K562 (cell line): ENCODE data around the gene DPF1. TPM values are rescaled to one million over a fixed set of nuclear protein-coding genes. Genes with fewer than 3 reads are reported as not detected.

ENCODE experiments used
- ARNT ChIP-seq, 2 experiments: fragments of 450-650 bp; IDR thresholded peaks; 2 replicates each; pipeline ENCODE4 v1.6.1; 2016; ENCODE audit warnings: mild to moderate bottlenecking in 1 of 2
- ATF6 ChIP-seq: sonication (generic); formaldehyde crosslinking; IDR thresholded peaks from 2 replicates; pipeline ENCODE4 v1.4.0; 2020; ENCODE audit warnings: mild to moderate bottlenecking, missing genetic modification reagents
- CBX1 ChIP-seq: sonication (generic); IDR thresholded peaks from 2 replicates; pipeline ENCODE4 v1.6.1; 2016; ENCODE audit warnings: antibody characterized with exemption, low read depth, mild to moderate bottlenecking
- CREM ChIP-seq: IDR thresholded peaks from 2 replicates; pipeline ENCODE4 v1.6.1; 2014; ENCODE audit warnings: antibody characterized with exemption, low read depth
- EGR1 ChIP-seq: fragments of 450-650 bp; conservative IDR thresholded peaks from 2 replicates; pipeline ENCODE4 v1.6.1; 2017; ENCODE audit warnings: mild to moderate bottlenecking
- KDM1A ChIP-seq, 2 experiments: fragments of 450-650 bp; IDR thresholded peaks; 2 replicates each; pipeline ENCODE4 v1.6.1; 2016; ENCODE audit warnings: mild to moderate bottlenecking in 2 of 2
- POLR2AphosphoS2 ChIP-seq: IDR thresholded peaks from 2 replicates; pipeline ENCODE4 v1.6.1; 2012; ENCODE audit warnings: low read length, improper control_type of control experiment
- RHOXF2B ChIP-seq: fragments of 250-450 bp; sonication (Bioruptor Pico); conservative IDR thresholded peaks from 2 replicates; pipeline ENCODE4 v1.5.1; 2021
- TAF7 ChIP-seq: fragments of 450-650 bp; IDR thresholded peaks from 2 replicates; pipeline ENCODE4 v1.6.1; 2016; ENCODE audit warnings: missing genetic modification characterization, missing compliant biosample characterization
- TRIM28 ChIP-seq: fragments of 450-650 bp; IDR thresholded peaks from 2 replicates; pipeline ENCODE4 v1.6.1; 2017
- ZNF239 ChIP-seq: fragments of 250-450 bp; sonication (Bioruptor Pico); IDR thresholded peaks from 2 replicates; pipeline ENCODE4 v1.4.0; 2020; ENCODE audit warnings: mild to moderate bottlenecking
- ZNF609 ChIP-seq: sonication (generic); formaldehyde crosslinking; IDR thresholded peaks from 2 replicates; pipeline ENCODE4 v1.8.1; 2023; ENCODE audit warnings: missing genetic modification reagents, mild to moderate bottlenecking, borderline replicate concordance
- polyA plus RNA-seq, 8 experiments: library from polyadenylated mRNA; depleted of rRNA in 4 of 8; stranded (reverse) in 5 of 8; unstranded in 3 of 8; fragments of >200 nt; fragmentation: Nextera tagmentation in 2 of 8; fragmentation: Illumina TruSeq in 1 of 8; extraction: Ambion mirVana in 2 of 8; extraction: Trizol in 1 of 8; gene quantifications; 2 replicates each; pipeline versions ENCODE4 v1.2.1 to v1.2.3, GENCODE V29; 2011 to 2014; ENCODE audit warnings: inconsistent platforms in 1 of 8, missing spikeins in 1 of 8
- total RNA-seq, 7 experiments: library from RNA; depleted of rRNA in 6 of 7; stranded (reverse); fragments of >200 nt in 6 of 7; fragmentation: Illumina TruSeq in 2 of 7; extraction: Trizol in 2 of 7; gene quantifications; 2 replicates each; pipeline versions ENCODE4 v1.2.1 to v1.2.3, GENCODE V29; 2011 to 2021; ENCODE audit warnings: low replicate concordance in 1 of 7
- TF ChIP-seq, protein P1 (sequence below), 2 experiments: fragments of 450-650 bp in 1 of 2; sonication (generic) in 1 of 2; formaldehyde crosslinking; conservative IDR thresholded peaks; 2 replicates each; pipeline versions ENCODE4 v1.4.0 to v1.8.1; 2020 to 2022; ENCODE audit warnings: mild to moderate bottlenecking in 1 of 2, missing genetic modification reagents in 1 of 2
- TF ChIP-seq, protein P2 (sequence below): sonication (generic); formaldehyde crosslinking; IDR thresholded peaks from 2 replicates; pipeline ENCODE4 v1.8.1; 2023; ENCODE audit warnings: mild to moderate bottlenecking, missing genetic modification reagents

DPF1 gene
- total and polyA plus RNA-seq, 9 of the 15 experiments (the other 6 are each of a cell fraction or from before 2014, with no cell fraction given), result 0.10 to 5.7 (median 3.1) TPM

- TF ChIP-seq ZNF609 (CRISPR knock-in tag) (no peak), CREM (peak; percentile 51; the same call in 1 of the 2 replicates), POLR2AphosphoS2 (no peak), EGR1 (peak; percentile 87), TAF7 (no peak), ATF6 (CRISPR knock-in tag) (no peak), TRIM28 (no peak), RHOXF2B (CRISPR knock-in tag) (no peak), ARNT (IDR thresholded peaks at IDR 0.05) (no peak), ZNF239 (CRISPR knock-in tag) (no peak), CBX1 (0 out of 2 replicates have a peak, but pooled peaks have one; percentile 3), KDM1A (IDR thresholded peaks at IDR 0.05) (0 out of 4 replicates have a peak, but pooled peaks have one; percentile 58 to 63)
- TF ChIP-seq, protein P1, sequence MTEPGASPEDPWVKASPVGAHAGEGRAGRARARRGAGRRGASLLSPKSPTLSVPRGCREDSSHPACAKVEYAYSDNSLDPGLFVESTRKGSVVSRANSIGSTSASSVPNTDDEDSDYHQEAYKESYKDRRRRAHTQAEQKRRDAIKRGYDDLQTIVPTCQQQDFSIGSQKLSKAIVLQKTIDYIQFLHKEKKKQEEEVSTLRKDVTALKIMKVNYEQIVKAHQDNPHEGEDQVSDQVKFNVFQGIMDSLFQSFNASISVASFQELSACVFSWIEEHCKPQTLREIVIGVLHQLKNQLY (CRISPR knock-in tag; conservative IDR thresholded peaks at IDR 0.05), result no peak
- TF ChIP-seq, protein P2, sequence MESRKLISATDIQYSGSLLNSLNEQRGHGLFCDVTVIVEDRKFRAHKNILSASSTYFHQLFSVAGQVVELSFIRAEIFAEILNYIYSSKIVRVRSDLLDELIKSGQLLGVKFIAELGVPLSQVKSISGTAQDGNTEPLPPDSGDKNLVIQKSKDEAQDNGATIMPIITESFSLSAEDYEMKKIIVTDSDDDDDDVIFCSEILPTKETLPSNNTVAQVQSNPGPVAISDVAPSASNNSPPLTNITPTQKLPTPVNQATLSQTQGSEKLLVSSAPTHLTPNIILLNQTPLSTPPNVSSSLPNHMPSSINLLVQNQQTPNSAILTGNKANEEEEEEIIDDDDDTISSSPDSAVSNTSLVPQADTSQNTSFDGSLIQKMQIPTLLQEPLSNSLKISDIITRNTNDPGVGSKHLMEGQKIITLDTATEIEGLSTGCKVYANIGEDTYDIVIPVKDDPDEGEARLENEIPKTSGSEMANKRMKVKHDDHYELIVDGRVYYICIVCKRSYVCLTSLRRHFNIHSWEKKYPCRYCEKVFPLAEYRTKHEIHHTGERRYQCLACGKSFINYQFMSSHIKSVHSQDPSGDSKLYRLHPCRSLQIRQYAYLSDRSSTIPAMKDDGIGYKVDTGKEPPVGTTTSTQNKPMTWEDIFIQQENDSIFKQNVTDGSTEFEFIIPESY, result peak; percentile 20; the same call in 1 of the 2 replicates
Observed at GRCh38 chr19:38255383-38256014, 31.5 kb upstream of the DPF1 start (continued).
